Epidermal melanocyte (primary cell): ENCODE measurements around the gene ZFYVE21.

Source experiments
- DNase-seq: peaks from one replicate; pipeline ENCODE4 v3.0.0; 2011; ENCODE audit warnings: low spot score; ENCODE audit not compliant: insufficient read length

Gene ZFYVE21

GRCh38 chr14:103692159-103692558, 23.5 kb upstream of the ZFYVE21 start:
- DNase-seq, result no peak

- DNase-seq, result no peak
Measured at GRCh38 chr14:103692871-103693270, 22.7 kb upstream of the ZFYVE21 start.

GRCh38 chr14:103693515-103693914, 22.1 kb upstream of the ZFYVE21 start:
- no peak for DNase-seq

- no peak for DNase-seq
Measured at GRCh38 chr14:103694572-103695026, 21.0 kb upstream of the ZFYVE21 start.

- DNase-seq, result no peak
Measured at GRCh38 chr14:103695296-103696069, 20.1 kb upstream of the ZFYVE21 start.

DNA sequence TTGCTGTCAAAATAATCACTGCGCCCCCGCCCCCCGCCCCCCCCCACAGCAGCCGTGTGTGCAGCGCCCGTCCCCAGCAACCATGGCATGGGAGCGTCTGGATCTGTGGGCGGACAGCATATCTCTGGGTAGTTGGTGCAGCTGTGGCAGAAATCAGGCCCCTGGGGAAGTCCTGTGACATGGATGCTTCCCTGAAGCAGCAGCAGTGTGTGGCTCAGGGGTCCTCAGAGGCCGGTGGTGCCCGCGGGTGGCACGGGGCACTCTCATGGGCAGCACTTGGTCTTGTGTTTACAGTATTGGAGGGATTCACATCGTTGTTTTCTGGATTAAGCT, 19.6 kb upstream of the ZFYVE21 start:
- DNase-seq, result no peak

- no peak for DNase-seq
Measured at GRCh38 chr14:103696466-103697071, 19.0 kb upstream of the ZFYVE21 start.

DNA sequence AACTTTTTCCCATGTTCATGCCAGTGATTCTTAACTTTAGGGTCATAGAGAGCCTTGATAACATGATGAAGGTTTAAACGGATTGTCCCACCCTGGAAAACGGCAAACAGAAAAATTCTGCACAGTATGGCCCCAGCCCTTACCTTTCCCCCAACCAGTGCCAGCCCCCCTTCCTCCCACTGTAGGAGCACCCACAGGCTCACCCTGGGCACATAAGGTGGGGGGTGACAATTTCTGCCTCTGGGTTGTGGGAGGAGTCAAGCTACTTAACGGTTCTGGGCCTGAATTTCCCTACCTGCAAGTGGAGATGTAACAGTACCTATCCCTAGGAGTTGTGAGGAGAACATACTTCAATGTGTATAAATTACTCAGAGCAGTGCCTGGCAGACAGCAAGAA, 18.4 kb upstream of the ZFYVE21 start:
- no peak for DNase-seq

GRCh38 chr14:103697603-103698379, 17.8 kb upstream of the ZFYVE21 start:
- DNase-seq, result no peak

DNA sequence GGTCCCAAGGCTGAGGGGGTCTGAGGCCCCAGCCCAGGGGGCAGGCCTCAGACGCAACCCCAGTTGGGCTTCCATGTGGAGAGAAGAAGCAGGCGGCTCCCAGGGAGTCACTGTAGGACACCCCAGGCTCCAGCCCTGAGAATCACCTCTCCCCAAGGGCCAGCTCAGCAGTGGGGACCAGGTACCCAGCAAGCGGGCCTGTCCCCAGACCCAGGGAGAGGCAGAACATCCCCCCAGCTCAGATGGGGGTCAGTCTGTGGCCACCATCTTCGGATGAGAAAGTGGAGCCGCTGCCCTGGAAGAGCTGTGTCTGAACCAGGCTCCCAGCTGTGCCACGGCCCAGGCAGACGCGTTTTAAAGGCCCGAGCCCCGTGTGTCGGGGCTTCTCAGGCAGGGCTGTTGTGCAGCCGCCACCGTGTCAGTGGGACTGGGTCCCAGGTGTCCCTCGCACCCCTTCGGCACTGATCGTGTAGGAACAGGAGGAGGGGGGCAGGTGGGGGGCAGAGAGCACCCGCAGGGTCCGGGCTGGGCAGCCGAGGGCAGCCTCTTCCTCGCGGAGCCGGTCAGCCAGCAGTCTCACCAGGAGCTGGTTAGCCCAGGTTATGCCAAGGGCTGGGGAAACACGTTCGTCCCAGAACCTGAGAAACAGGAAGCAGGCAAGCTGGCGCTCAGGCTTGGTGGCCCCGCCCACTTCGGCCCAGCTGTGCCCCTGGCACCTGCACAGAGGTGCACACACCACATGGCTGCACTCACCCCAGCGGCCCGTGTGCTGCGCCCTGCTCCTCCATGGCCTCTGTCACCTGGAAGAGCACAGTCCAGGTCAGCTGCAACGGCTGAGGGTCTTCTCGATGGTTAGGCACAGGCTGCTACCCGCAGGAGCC, 17.0 kb upstream of the ZFYVE21 start:
- no peak for DNase-seq

GRCh38 chr14:103699261-103699661, 16.3 kb upstream of the ZFYVE21 start:
- DNase-seq, result no peak

GRCh38 chr14:103699901-103700752, 15.5 kb upstream of the ZFYVE21 start:
- DNase-seq, result no peak

DNA sequence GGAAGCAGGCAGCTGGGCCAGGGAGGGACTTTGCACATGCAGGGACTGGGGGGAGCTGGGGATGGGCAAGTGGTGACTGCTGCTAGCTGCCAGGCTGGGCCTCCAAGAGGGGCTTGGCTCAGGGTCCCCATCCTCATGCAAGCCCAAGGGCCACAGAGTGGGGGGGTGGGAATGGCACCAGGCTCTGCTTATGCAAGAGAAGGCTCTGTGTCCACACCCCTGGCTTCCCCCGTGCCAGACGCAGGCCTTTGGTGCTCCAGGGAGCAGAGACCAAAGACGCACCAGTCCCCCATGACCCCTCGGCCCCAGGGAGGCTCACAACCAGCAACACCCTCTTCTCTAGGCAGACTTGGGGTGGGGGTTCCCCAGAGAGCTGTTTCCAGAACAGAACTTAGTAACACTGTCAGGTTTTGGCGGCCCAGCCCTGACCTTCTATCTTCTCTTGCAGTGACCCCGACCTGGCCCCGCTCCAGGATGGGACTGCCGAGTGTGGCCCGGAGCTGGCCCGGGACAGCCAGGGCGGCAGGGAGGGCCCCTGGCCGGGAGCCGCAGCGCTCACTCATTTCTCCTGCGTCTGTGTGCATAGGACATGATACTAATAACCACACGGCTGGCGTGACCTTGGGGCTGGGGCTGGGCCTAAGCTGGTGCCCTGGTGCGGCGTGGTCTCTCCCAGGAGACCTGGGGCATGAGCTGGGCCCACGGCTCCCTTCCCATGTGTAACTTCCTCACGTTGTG, 14.7 kb upstream of the ZFYVE21 start:
- no peak for DNase-seq

GRCh38 chr14:103702095-103702494, 13.5 kb upstream of the ZFYVE21 start:
- no peak for DNase-seq

DNA sequence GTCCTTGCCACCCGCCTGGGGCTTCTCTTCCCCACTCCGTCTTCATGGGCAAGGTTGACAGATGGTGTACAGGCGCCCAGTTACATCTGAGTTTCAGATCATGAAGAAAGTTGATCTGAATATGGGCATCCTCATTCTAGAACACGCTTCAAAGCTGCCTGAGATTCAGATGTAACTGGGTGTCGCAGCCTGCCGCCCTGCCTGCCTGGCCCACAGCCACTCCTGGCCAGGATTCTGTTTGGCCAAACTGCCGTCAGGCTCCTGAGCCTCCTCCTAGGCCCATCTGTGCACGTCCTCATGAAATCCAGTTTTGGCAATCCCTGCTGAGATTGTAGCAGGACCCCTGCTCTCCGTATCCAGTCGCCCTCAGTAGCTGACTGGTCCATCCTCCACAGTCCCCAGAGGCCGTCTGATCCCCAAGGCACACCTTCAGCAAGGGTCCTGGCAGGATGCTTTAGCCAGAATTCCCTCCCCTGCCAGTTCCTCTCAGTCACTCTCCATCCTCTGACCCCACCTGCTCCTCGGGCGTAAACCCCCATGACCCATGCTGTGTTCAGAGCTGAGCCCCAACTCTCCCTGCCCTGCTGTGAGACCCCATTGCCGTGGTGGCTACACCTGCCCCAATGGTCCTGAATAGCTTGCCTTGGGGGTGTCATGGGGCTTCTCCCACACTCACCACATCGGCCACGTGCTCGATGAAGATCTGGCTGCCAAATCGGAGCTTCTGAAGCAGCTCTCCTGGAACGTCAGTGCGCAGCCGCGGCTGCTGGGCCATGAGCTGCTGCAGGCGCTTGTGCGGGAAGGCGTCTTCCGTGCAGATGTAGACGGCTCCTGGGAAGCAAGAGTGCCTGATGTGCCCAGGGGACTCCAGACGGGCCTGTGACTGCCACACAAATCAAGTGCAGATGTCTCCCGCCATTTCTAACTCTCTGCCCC, 12.8 kb upstream of the ZFYVE21 start:
- DNase-seq, result no peak

GRCh38 chr14:103703433-103704385, 11.9 kb upstream of the ZFYVE21 start:
- DNase-seq, result no peak

- DNase-seq, result no peak
Measured at GRCh38 chr14:103704708-103705107, 10.9 kb upstream of the ZFYVE21 start.

DNA sequence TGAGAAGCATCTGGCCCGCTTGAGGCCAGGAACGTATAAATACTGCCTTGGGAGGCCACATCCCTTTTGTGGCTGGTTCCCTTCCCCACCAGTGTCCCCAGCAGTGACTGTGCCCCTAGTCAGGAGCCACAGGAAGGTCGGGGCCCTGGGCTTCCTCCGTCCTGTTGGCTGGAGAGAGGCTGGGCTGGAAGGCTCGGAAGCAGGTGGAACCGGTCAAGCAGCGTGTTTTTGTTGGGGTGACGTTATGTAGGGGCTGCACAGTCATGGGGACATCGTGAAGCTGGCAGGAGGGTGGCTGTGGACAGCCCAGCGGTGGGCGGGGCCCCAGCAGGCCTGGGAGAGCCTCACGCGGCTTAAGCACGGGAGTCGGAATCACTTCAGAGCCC, 10.5 kb upstream of the ZFYVE21 start:
- DNase-seq, result no peak
